ENCODE results near the gene ZFY.
"Not testable (repeated sequence)": the region's sequence is repeated elsewhere in the genome, so short reads cannot be mapped to it uniquely, and the experiment has no call there.

ZFY gene

GRCh38 chrY:3003516-3003830 lies 68.3 kb downstream of the ZFY start:
- Mint-ChIP-seq H3K4me3 (peak overlapping the region; percentile 96), H3K36me3 (ENCODE audit: low read depth) (peaks cover 18% of the 10 kb centered on the region), H3K27ac (peak overlapping the region; percentile 97), H3K4me1 (ENCODE audit: low read depth) (peaks cover 47% of the 10 kb centered on the region), H3K27me3 (ENCODE audit: low read depth) (no peaks in the 10 kb centered on the region), H3K9me3 (no peaks in the 10 kb centered on the region)

GRCh38 chrY:3003846-3004245 lies 68.7 kb downstream of the ZFY start:
- H3K36me3 Mint-ChIP-seq (ENCODE audit: low read depth) = peaks cover 18% of the 10 kb centered on the region
- no peaks in the 10 kb centered on the region for H3K9me3 Mint-ChIP-seq
- H3K4me1 Mint-ChIP-seq (ENCODE audit: low read depth) = peaks cover 47% of the 10 kb centered on the region
- no peaks in the 10 kb centered on the region for H3K27me3 Mint-ChIP-seq (ENCODE audit: low read depth)
- peak overlapping the region; percentile 96 for H3K4me3 Mint-ChIP-seq
- H3K27ac Mint-ChIP-seq = peak overlapping the region; percentile 97

GRCh38 chrY:3006031-3006430 lies 70.8 kb downstream of the ZFY start:
- H3K9me3 Mint-ChIP-seq, H3K4me3 Mint-ChIP-seq: not testable (repeated sequence)
- H3K4me1 Mint-ChIP-seq (ENCODE audit: low read depth) = peaks cover 40% of the 10 kb centered on the region

GRCh38 chrY:3007967-3008366 lies 72.8 kb downstream of the ZFY start:
- Mint-ChIP-seq H3K9me3 (no peaks in the 10 kb centered on the region), H3K4me1 (ENCODE audit: low read depth) (peaks cover 29% of the 10 kb centered on the region), H3K27ac (no peak overlapping the region), H3K4me3 (no peak overlapping the region), H3K27me3 (ENCODE audit: low read depth) (no peaks in the 10 kb centered on the region), H3K36me3 (ENCODE audit: low read depth) (peaks cover 18% of the 10 kb centered on the region)

More at GRCh38 chrY:3006031-3006430, 70.8 kb downstream of the ZFY start:
- H3K36me3 Mint-ChIP-seq (ENCODE audit: low read depth) = peaks cover 16% of the 10 kb centered on the region
- H3K27ac Mint-ChIP-seq; H3K27me3 Mint-ChIP-seq (ENCODE audit: low read depth): not testable (repeated sequence)

- peaks cover 13% of the 10 kb centered on the region for H3K36me3 Mint-ChIP-seq (ENCODE audit: low read depth)
- H3K4me1 Mint-ChIP-seq (ENCODE audit: low read depth) = peaks cover 10% of the 10 kb centered on the region
- no peak overlapping the region for H3K4me3 Mint-ChIP-seq
- H3K9me3 Mint-ChIP-seq = no peaks in the 10 kb centered on the region
- no peaks in the 10 kb centered on the region for H3K27me3 Mint-ChIP-seq (ENCODE audit: low read depth)
- no peak overlapping the region for H3K27ac Mint-ChIP-seq
Measured at GRCh38 chrY:3012226-3012625, 77.0 kb downstream of the ZFY start.

GRCh38 chrY:3016594-3016993 lies 81.4 kb downstream of the ZFY start:
- no peaks in the 10 kb centered on the region for H3K9me3 Mint-ChIP-seq
- no peak overlapping the region for H3K4me3 Mint-ChIP-seq
- H3K27ac Mint-ChIP-seq = no peak overlapping the region
- peaks cover 9% of the 10 kb centered on the region for H3K36me3 Mint-ChIP-seq (ENCODE audit: low read depth)
- peaks cover 8% of the 10 kb centered on the region for H3K4me1 Mint-ChIP-seq (ENCODE audit: low read depth)
- H3K27me3 Mint-ChIP-seq (ENCODE audit: low read depth) = no peaks in the 10 kb centered on the region

GRCh38 chrY:3018546-3018945 lies 83.4 kb downstream of the ZFY start:
- peaks cover 6% of the 10 kb centered on the region for H3K4me1 Mint-ChIP-seq (ENCODE audit: low read depth)
- no peaks in the 10 kb centered on the region for H3K9me3 Mint-ChIP-seq
- no peak overlapping the region for H3K27ac Mint-ChIP-seq
- H3K27me3 Mint-ChIP-seq (ENCODE audit: low read depth) = no peaks in the 10 kb centered on the region
- no peak overlapping the region for H3K4me3 Mint-ChIP-seq
- peaks cover 4% of the 10 kb centered on the region for H3K36me3 Mint-ChIP-seq (ENCODE audit: low read depth)

GRCh38 chrY:3019584-3019983 lies 84.4 kb downstream of the ZFY start:
- no peaks in the 10 kb centered on the region for H3K27me3 Mint-ChIP-seq (ENCODE audit: low read depth)
- no peak overlapping the region for H3K4me3 Mint-ChIP-seq
- no peak overlapping the region for H3K27ac Mint-ChIP-seq
- no peaks in the 10 kb centered on the region for H3K9me3 Mint-ChIP-seq
- peaks cover 4% of the 10 kb centered on the region for H3K36me3 Mint-ChIP-seq (ENCODE audit: low read depth)
- peaks cover 6% of the 10 kb centered on the region for H3K4me1 Mint-ChIP-seq (ENCODE audit: low read depth)

GRCh38 chrY:3021176-3021575 lies 86.0 kb downstream of the ZFY start:
- Mint-ChIP-seq H3K36me3 (ENCODE audit: low read depth) (peaks cover 4% of the 10 kb centered on the region), H3K4me3 (no peak overlapping the region)

GRCh38 chrY:3023606-3024005 lies 88.4 kb downstream of the ZFY start:
- Mint-ChIP-seq H3K27ac (no peak overlapping the region), H3K4me1 (ENCODE audit: low read depth) (no peaks in the 10 kb centered on the region), H3K4me3 (no peak overlapping the region), H3K27me3 (ENCODE audit: low read depth) (no peaks in the 10 kb centered on the region), H3K9me3 (no peaks in the 10 kb centered on the region), H3K36me3 (ENCODE audit: low read depth) (peaks cover 3% of the 10 kb centered on the region)

More at GRCh38 chrY:3021176-3021575, 86.0 kb downstream of the ZFY start:
- Mint-ChIP-seq H3K4me1 (ENCODE audit: low read depth) (peaks cover 6% of the 10 kb centered on the region), H3K9me3 (no peaks in the 10 kb centered on the region), H3K27ac (no peak overlapping the region), H3K27me3 (ENCODE audit: low read depth) (no peaks in the 10 kb centered on the region)

GRCh38 chrY:3025357-3025756 lies 90.2 kb downstream of the ZFY start:
- H3K27ac Mint-ChIP-seq = no peak overlapping the region

More at GRCh38 chrY:3025357-3025756, 90.2 kb downstream of the ZFY start:
- H3K36me3 Mint-ChIP-seq (ENCODE audit: low read depth) = peaks cover 3% of the 10 kb centered on the region
- H3K4me1 Mint-ChIP-seq (ENCODE audit: low read depth) = no peaks in the 10 kb centered on the region
- no peaks in the 10 kb centered on the region for H3K9me3 Mint-ChIP-seq
- H3K4me3 Mint-ChIP-seq = no peak overlapping the region
- no peaks in the 10 kb centered on the region for H3K27me3 Mint-ChIP-seq (ENCODE audit: low read depth)

Data from T-helper 1 cell treated with Interleukin-12 subunit alpha and Interleukin-12 subunit beta and Interleukin-4 antibody, amounts not matched to agents 30 μg/mL and 1 μg/mL, for 36 hours (primary cell).